ENCODE data around the gene CHCHD3. TPM values are rescaled to one million over a fixed set of nuclear protein-coding genes. Genes with fewer than 3 reads are reported as not detected.
"Not testable (repeated sequence)": the region's sequence is repeated elsewhere in the genome, so short reads cannot be mapped to it uniquely, and the experiment has no call there.

CHCHD3 gene
- total RNA-seq, 2 donors from 2014 or later, result 36.1 to 43.0 TPM

DNA sequence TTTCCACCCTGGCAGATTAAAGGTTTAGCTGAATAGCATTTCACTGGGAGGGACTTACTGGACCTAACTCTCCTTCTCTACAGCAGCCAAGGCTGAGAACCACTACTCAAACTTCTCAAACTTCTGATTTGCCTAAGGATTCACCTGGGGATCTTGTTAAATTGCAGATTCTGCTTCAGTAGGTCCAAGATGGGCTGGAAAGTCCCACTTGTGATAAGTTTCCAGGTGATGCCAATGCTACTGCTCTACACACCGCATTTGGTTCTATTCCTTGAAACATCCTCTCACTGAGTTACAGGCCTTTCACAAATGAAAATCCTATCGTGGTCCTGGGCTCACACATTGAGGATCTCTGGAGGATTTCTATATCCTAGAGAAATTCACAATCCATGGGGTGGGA, 147.9 kb downstream of the CHCHD3 start:
- Histone ChIP-seq H3K36me3 (no peaks in the 10 kb centered on the region), H3K4me1 (ENCODE audit: control insufficient read depth in 1 of 2, low read depth in 2 of 2) (no peaks in the 10 kb centered on the region), H3K4me3 (no peak overlapping the region), H3K27ac (no peak overlapping the region), H3K9me3 (peaks cover 3% of the 10 kb centered on the region), H3K27me3 (replicated peaks; ENCODE audit: insufficient read depth) (no peaks in the 10 kb centered on the region)
- DNase-seq (ENCODE audit: low spot score) (no peak), ATAC-seq (ENCODE audit: insufficient number of reproducible peaks, low FRiP score, low read depth) (no peak)
- TF ChIP-seq, protein P1, sequence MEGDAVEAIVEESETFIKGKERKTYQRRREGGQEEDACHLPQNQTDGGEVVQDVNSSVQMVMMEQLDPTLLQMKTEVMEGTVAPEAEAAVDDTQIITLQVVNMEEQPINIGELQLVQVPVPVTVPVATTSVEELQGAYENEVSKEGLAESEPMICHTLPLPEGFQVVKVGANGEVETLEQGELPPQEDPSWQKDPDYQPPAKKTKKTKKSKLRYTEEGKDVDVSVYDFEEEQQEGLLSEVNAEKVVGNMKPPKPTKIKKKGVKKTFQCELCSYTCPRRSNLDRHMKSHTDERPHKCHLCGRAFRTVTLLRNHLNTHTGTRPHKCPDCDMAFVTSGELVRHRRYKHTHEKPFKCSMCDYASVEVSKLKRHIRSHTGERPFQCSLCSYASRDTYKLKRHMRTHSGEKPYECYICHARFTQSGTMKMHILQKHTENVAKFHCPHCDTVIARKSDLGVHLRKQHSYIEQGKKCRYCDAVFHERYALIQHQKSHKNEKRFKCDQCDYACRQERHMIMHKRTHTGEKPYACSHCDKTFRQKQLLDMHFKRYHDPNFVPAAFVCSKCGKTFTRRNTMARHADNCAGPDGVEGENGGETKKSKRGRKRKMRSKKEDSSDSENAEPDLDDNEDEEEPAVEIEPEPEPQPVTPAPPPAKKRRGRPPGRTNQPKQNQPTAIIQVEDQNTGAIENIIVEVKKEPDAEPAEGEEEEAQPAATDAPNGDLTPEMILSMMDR (IDR thresholded peaks at IDR 0.05), result no peak

DNA sequence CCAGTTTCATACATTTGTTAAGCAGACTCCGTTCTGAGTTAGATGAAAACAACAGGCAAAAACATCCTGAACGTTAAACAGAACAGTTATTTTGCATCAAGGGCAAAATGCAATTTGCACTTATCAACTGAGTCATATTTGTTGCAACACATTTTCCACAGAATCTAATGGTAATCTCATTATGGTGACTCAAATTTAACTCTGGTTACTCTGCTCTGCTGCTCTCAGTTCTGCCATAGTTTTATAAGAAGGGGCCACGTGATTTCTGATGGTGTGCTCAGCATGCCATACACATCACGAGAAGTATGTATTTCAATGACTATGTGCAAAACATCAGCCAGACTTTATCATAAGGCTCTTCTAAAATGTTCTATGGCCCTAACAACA, 148.8 kb downstream of the CHCHD3 start:
- Histone ChIP-seq H3K9me3 (peaks cover 3% of the 10 kb centered on the region), H3K27ac (no peak overlapping the region)

DNA sequence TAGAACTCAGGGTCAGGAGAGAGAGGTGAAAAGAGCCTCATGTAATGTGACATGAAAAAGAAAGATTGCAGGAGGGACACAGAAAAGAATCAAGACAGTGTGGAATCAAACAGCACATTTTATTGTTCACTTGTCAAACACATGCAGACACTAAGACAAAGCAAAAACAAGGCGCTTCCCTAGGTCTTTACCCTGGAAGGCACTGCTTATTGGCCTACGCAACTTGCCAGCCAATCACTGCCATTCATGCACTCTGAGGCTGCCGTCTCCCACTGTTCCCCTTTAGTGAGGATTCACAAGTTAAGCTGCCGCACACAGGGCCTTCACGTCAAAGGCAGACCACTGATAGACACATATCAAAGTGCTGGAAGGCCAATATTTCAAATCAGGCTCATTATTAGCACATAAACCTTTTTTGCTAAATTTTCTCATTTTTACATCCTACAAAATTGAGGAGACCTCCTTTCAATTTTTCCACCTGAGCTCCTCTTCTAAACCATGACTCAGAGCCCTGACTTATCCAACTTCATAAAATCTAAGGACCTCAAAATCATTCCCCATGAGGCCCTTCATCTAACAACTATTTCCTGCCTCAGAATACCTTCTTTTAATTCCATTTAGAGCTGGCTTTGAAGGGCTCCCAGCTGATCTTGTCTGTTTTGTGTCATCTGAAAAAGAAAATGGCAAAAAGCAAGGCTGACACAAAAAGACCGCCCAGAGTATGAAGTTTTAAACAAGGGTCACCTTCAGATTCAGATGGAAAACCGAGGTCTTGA, 149.4 kb downstream of the CHCHD3 start:
- no peak overlapping the region for H3K4me3 ChIP-seq
- no peaks in the 10 kb centered on the region for H3K36me3 ChIP-seq
- H3K27ac ChIP-seq, result no peak overlapping the region
- ATAC-seq (ENCODE audit: insufficient number of reproducible peaks, low FRiP score, low read depth) (no peak), DNase-seq (ENCODE audit: low spot score) (no peak)
- no peaks in the 10 kb centered on the region for H3K4me1 ChIP-seq (ENCODE audit: control insufficient read depth in 1 of 2, low read depth in 2 of 2)
- TF ChIP-seq, protein P1 (IDR thresholded peaks at IDR 0.05), result no peak
- H3K9me3 ChIP-seq, result peaks cover 3% of the 10 kb centered on the region
- no peaks in the 10 kb centered on the region for H3K27me3 ChIP-seq (replicated peaks; ENCODE audit: insufficient read depth)

More for the DNA sequence above, 148.8 kb downstream of the CHCHD3 start:
- Histone ChIP-seq H3K4me3 (no peak overlapping the region), H3K36me3 (no peaks in the 10 kb centered on the region), H3K27me3 (replicated peaks; ENCODE audit: insufficient read depth) (no peaks in the 10 kb centered on the region), H3K4me1 (ENCODE audit: control insufficient read depth in 1 of 2, low read depth in 2 of 2) (no peaks in the 10 kb centered on the region)
- TF ChIP-seq, protein P1 (IDR thresholded peaks at IDR 0.05), result no peak
- no peak for ATAC-seq (ENCODE audit: insufficient number of reproducible peaks, low FRiP score, low read depth)
- no peak for DNase-seq (ENCODE audit: low spot score)

DNA sequence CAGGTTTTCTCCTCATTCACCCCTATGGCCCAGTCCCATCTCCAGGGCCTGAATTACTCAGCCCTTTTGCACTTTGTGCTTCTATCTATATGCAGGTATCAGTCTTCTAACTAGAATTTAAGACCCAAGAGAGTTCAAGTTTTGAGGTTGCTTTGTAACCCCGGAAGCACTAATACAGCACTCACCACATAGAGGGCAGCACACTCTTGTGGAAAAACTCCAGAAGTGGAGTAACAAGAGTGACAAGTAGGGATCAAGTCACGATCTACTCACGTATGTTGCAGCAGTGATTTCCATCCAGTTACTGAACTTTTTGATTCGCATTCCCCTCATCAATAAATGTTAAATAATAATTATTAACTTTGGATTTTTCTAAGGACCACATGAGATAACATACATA, 151.0 kb downstream of the CHCHD3 start:
- H3K36me3 ChIP-seq, result no peaks in the 10 kb centered on the region
- TF ChIP-seq, protein P1 (IDR thresholded peaks at IDR 0.05), result no peak
- no peak for ATAC-seq (ENCODE audit: insufficient number of reproducible peaks, low FRiP score, low read depth)
- no peaks in the 10 kb centered on the region for H3K27me3 ChIP-seq (replicated peaks; ENCODE audit: insufficient read depth)
- no peaks in the 10 kb centered on the region for H3K4me1 ChIP-seq (ENCODE audit: control insufficient read depth in 1 of 2, low read depth in 2 of 2)
- DNase-seq (ENCODE audit: low spot score), result no peak
- H3K27ac ChIP-seq, result no peak overlapping the region
- peaks cover 3% of the 10 kb centered on the region for H3K9me3 ChIP-seq
- no peak overlapping the region for H3K4me3 ChIP-seq

DNA sequence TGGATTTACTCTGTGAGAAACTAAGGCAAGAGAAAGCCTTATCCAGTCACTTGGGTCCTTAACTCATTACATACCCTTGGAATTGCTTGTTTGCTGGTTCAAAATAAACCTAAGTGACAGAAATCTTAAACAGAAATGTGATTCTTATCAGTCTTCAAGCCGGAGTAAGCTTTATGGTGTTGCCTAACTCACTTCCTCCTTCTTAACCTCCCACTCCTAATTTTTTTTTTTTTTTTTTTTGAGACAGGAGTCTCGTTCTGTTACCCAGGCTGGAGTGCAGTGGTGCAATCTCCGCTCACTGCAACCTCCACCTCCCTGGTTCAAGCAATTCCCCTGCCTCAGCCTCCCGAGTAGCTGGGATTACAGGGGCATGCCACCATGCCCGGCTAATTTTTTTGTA, 151.9 kb downstream of the CHCHD3 start:
- H3K27ac ChIP-seq; H3K9me3 ChIP-seq; ATAC-seq (ENCODE audit: insufficient number of reproducible peaks, low FRiP score, low read depth): not testable (repeated sequence)

DNA sequence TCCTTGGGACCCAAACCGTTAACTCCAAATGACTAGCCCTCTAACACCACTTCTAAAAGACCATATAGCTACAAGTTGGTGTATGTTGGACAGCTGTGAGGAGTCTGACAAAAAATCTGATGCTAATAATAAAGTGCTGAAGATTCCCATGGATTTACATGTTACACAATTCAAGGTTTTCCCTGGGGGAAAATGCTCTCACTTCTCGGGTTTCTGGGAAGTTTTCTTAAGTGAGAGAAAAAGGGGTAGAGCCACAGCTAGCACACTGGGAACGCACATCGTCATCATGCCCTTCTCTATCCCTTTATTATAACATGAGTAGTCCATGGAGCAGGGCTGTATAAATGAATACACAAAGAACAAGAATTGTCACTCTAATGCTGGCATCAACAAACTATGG, 162.1 kb downstream of the CHCHD3 start:
- no peak overlapping the region for H3K4me3 ChIP-seq

More for the DNA sequence above, 151.9 kb downstream of the CHCHD3 start:
- H3K4me1 ChIP-seq (ENCODE audit: control insufficient read depth in 1 of 2, low read depth in 2 of 2); H3K27me3 ChIP-seq (replicated peaks; ENCODE audit: insufficient read depth); H3K36me3 ChIP-seq; DNase-seq (ENCODE audit: low spot score); H3K4me3 ChIP-seq: not testable (repeated sequence)

More for the DNA sequence above, 162.1 kb downstream of the CHCHD3 start:
- H3K9me3 ChIP-seq, result no peaks in the 10 kb centered on the region
- DNase-seq (ENCODE audit: low spot score) (no peak), ATAC-seq (ENCODE audit: insufficient number of reproducible peaks, low FRiP score, low read depth) (no peak)
- H3K27me3 ChIP-seq (replicated peaks; ENCODE audit: insufficient read depth), result no peaks in the 10 kb centered on the region
- H3K36me3 ChIP-seq, result no peaks in the 10 kb centered on the region
- TF ChIP-seq, protein P1 (IDR thresholded peaks at IDR 0.05), result no peak
- H3K27ac ChIP-seq, result no peak overlapping the region
- H3K4me1 ChIP-seq (ENCODE audit: control insufficient read depth in 1 of 2, low read depth in 2 of 2), result no peaks in the 10 kb centered on the region

Data from thoracic aorta (tissue), 2 donors.